Common myeloid progenitor, CD34-positive (primary cell): ENCODE measurements around the gene GAS6.

Experiments
- CTCF ChIA-PET: fragments of 350-600 bp; sonication (Branson Sonifier 250); formaldehyde crosslinking; loops from one replicate; lab custom pipeline; 2021; ENCODE audit warnings: antibody characterized with exemption; lab: Charles Lee
- POLR2A ChIA-PET: fragments of 350-600 bp; sonication (Branson Sonifier 250); formaldehyde crosslinking; loops from one replicate; lab custom pipeline; 2021; ENCODE audit warnings: antibody characterized with exemption; lab: Charles Lee
- DNase-seq, 3 donors: peaks; one replicate each; pipeline versions ENCODE4 v3.0.0 to v3.0.0-alpha.2; 2013
- H3K27ac ChIP-seq, 2 experiments: 1 replicate in 1 of 2; 2 replicates in 1 of 2; pipeline ENCODE4 v1.7.0; 2013; ENCODE audit warnings: inconsistent platforms in 2 of 2, low read length in 2 of 2, mild to moderate bottlenecking in 2 of 2, low read depth in 1 of 2, moderate library complexity in 1 of 2; ENCODE audit not compliant: severe bottlenecking in 2 of 2, insufficient read depth in 1 of 2, poor library complexity in 1 of 2
- H3K27me3 ChIP-seq, 5 experiments: replicated peaks in 2 of 5; 1 replicate in 3 of 5; 2 replicates in 2 of 5; pipeline versions ENCODE4 v1.6.1 to v1.7.0; 2013; ENCODE audit warnings: low read length in 4 of 5, mild to moderate bottlenecking in 2 of 5, moderate library complexity in 2 of 5, inconsistent platforms in 1 of 5; ENCODE audit not compliant: insufficient read depth in 5 of 5, control insufficient read depth in 4 of 5
- H3K36me3 ChIP-seq, 4 experiments: 1 replicate in 2 of 4; 2 replicates in 2 of 4; pipeline versions ENCODE4 v1.6.1 to v1.7.0; 2013; ENCODE audit warnings: low read length in 3 of 4, control low read depth in 1 of 4, mild to moderate bottlenecking in 1 of 4; ENCODE audit not compliant: control insufficient read depth in 4 of 4, insufficient read depth in 4 of 4
- H3K4me1 ChIP-seq, 4 experiments: 1 replicate in 3 of 4; 2 replicates in 1 of 4; pipeline versions ENCODE4 v1.6.1 to v1.7.1; 2013; ENCODE audit warnings: low read length in 3 of 4, mild to moderate bottlenecking in 3 of 4, control low read depth in 1 of 4, inconsistent platforms in 1 of 4, moderate library complexity in 1 of 4; ENCODE audit not compliant: control insufficient read depth in 4 of 4, insufficient read depth in 4 of 4; ENCODE audit errors: control extremely low read depth in 1 of 4
- H3K4me3 ChIP-seq, 7 experiments: 1 replicate in 4 of 7; 2 replicates in 3 of 7; pipeline versions ENCODE4 v1.5.1 to v1.7.0; 2013; ENCODE audit warnings: mild to moderate bottlenecking in 7 of 7, low read length in 6 of 7, moderate library complexity in 6 of 7, inconsistent platforms in 2 of 7, low read depth in 2 of 7, control low read depth in 1 of 7; ENCODE audit not compliant: insufficient read depth in 4 of 7, control insufficient read depth in 1 of 7; ENCODE audit errors: extremely low read depth in 1 of 7
- H3K9me3 ChIP-seq, 5 experiments: 1 replicate in 4 of 5; 2 replicates in 1 of 5; pipeline versions ENCODE4 v1.6.1 to v1.7.1; 2013; ENCODE audit warnings: low read length in 4 of 5, mild to moderate bottlenecking in 2 of 5, inconsistent platforms in 1 of 5, low read depth in 1 of 5, moderate library complexity in 1 of 5; ENCODE audit not compliant: control insufficient read depth in 4 of 5, insufficient read depth in 2 of 5; ENCODE audit errors: control extremely low read depth in 1 of 5
- WGBS: methylation state at CpG from one replicate; pipeline ENCODE4 v1.1.5; 2013; ENCODE audit not compliant: insufficient coverage; 5-methylcytosine and 5-hydroxymethylcytosine counted together

The GAS6 gene

DNA sequence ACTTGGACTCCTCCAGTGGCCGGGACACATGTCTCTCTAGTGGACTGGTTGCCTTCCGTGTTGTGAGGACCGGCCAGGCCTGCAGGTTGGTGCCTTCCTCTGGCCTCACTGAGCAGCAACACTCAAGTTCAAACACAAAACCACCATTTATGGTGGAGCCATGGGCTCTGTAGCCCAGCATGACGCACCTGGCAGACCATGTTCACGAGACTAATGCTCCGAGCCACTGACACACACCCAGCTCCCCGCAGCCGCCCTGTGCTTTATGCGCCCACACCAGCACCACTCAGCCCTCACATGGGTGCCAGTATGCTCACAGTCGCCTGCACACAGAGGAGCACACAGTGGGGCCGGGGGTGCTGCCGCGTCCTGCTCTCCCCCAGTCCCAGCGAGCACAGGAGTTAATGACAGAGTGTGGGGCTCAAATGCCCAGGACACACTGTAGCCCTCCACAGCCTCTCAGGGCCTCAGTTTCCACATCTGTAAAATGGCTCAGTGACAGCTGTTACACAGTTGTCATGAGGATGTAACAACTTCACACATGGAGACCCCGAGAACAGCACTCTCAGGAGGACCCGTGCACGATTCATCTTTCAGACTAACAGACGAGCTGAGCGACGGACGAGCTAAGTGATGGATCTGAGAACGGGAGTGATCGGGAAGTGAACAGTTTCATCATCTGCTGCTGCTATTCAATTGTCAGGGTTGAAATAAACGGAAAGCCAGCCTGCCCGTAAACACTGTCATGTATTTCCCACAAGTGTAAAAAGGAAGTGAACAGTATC lies 7.8 kb downstream of the GAS6 start:
- Histone ChIP-seq H3K27ac (no peak overlapping the region), H3K4me3 (no peak overlapping the region), H3K36me3 (no peaks in the 10 kb centered on the region), H3K4me1 (peaks cover 0 to 45% (median 33%) of the 10 kb centered on the region in 4 experiments), H3K9me3 (no peaks in the 10 kb centered on the region), H3K27me3 (no peaks in the 10 kb centered on the region)
- DNase-seq = no peak
- ChIA-PET CTCF (interaction anchor here (1.1 to 2.0 kb wide), 4 partner anchors 9 to 78 kb away, joined by 3 to 7 read pairs (median 4); no protein-coding TSS in a partner anchor), POLR2A (no interaction called here)
- WGBS = 92% methylated on average over 21 of the region's 25 CpGs

DNA sequence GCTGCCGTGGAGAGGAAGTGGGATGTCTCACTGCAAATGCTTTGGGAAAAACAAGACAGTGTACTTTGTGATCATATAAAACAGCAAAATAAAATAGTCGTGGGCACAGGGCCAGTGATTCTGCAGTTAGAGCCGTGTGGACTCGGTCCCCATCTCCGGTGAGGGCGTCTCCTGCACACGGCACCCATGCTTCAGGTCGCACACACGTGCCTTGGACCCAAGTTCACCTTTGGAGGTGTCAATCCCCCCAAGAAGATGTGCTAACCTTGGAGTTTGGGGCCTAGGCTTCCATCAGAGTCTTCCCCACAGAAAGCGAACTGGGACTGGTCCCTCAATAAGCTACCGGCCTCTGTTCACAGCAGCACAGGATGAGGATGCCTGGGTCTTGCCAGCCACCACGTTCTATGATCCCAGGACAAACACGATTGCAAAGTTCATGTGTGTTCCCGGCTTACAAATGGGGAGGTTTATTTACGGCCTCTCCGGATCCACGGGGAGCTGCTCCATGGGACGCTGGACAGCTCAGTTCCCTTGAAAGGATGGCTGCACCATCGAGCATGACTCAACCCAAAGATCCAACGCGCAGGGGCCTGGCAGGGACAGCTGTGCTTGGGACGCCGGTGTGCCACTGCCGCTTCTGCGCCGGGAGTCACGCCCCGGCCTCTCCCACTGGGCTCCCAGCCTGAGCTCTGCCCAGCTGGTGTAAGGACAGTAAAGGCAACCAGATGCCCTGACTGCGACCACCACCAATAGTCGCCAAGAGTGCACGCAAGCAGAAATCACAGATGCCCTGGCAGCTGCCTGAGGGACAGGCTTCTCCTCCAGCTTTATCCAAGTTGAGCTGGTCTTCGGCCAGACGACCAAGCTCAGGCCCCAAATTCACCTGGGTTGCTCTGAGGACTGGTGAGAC lies 8.6 kb downstream of the GAS6 start:
- Histone ChIP-seq H3K4me3 (peak overlapping the region in 3 of 7 experiments; percentile 0 to 41 (median 16)), H3K27me3 (no peaks in the 10 kb centered on the region), H3K36me3 (no peaks in the 10 kb centered on the region), H3K9me3 (no peaks in the 10 kb centered on the region), H3K27ac (no peak overlapping the region), H3K4me1 (peaks cover 0 to 40% (median 33%) of the 10 kb centered on the region in 4 experiments)
- WGBS = 62% methylated on average over 28 of the region's 33 CpGs
- ChIA-PET CTCF (interaction anchor here (1.1 to 2.0 kb wide), 4 partner anchors 9 to 78 kb away, joined by 3 to 7 read pairs (median 4); no protein-coding TSS in a partner anchor), POLR2A (no interaction called here)
- no peak for DNase-seq

DNA sequence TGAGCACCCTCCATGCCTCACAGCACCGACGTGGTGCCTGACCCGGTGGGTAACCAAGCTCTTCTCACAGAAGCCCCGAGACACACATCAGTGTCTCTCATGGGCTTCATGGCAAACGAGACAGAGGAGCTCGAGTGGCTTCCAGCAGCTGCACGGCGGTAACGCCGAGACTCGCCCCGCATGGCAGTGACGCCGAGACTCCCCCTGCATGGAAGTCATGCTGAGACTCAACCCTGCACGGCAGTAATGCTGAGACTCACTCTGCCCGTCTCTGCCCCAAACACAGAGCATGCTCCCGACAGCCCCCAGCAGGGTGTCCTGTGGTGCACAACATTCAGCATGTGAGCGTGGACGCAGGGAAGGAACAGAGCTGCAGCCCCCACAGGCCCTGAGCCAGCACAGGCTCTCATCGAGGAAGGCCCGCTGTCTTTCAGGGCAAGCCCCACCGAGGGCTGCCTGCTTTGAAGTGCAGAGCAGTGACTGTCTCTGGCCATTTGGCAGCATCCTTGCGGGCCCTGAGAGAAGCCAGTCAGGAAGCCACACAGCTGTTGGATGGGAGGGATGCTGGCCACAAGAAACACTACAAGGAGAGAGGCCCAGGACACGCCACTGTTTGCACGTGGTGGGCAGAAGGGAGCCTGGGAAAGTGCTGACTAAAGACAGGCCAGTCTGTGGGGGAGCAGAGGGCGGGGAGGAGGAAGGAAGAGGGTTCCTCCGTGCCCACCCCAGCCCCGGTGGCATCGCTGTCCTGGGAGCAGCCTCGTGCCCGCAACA lies 9.5 kb downstream of the GAS6 start:
- DNase-seq = peak; percentile 36 to 65 (median 58)
- Histone ChIP-seq H3K27me3 (peaks cover 0 to 6% (median 0%) of the 10 kb centered on the region in 5 experiments), H3K27ac (peak overlapping the region in 1 of 2 experiments; percentile 21), H3K9me3 (no peaks in the 10 kb centered on the region), H3K4me3 (peak overlapping the region in 3 of 7 experiments; percentile 0 to 41 (median 16)), H3K4me1 (peaks cover 0 to 40% (median 33%) of the 10 kb centered on the region in 4 experiments), H3K36me3 (no peaks in the 10 kb centered on the region)
- ChIA-PET POLR2A (no interaction called here), CTCF (interaction anchor here (1.2 to 2.0 kb wide), 2 partner anchors 10 to 38 kb away, joined by 3 to 7 read pairs; no protein-coding TSS in a partner anchor)
- WGBS = 47% methylated on average over 31 of the region's 31 CpGs

DNA sequence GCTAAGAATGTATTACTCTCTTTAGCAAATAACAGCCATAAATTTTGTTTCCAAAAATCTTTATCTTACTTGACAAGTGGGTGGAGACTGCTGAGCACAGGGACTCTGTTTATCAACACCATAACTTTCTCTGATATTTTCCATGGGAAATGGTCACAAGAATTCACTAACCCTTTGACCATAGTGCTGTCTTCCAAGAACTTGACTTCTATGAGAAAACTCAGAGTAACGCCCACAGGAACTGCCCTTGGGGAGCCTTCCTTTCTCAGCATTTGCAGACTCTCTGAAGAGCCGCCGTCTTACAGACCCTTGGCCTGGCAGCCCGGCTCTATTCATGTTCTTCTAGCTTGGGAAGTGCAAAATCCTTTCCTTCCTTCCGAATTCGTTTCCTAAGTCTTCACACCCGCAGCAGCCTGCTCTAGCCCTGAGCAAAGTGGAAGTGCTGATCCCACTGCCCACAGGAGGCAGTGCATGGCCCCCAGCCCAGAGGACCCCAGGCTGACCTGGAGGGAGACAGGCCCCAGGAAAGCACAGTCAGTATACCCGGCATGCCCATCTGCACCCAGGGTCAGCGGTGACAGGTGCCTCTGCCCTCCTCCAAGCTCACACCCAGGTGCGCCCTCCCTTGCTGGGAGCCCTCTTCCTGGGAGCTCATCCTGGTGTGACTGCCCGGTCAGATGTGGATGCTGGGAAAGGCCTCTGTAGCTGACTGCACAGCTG lies 10.2 kb downstream of the GAS6 start:
- H3K27ac ChIP-seq = peak overlapping the region in 1 of 2 experiments; percentile 21
- peaks cover 0 to 40% (median 33%) of the 10 kb centered on the region in 4 experiments for H3K4me1 ChIP-seq
- CTCF ChIA-PET = interaction anchor here (1.2 kb wide), 1 partner anchor 37 kb away, joined by 3 read pairs; no protein-coding TSS in a partner anchor
- POLR2A ChIA-PET = no interaction called here
- peaks cover 0 to 13% (median 0%) of the 10 kb centered on the region in 5 experiments for H3K27me3 ChIP-seq
- H3K4me3 ChIP-seq = no peak overlapping the region
- H3K9me3 ChIP-seq = no peaks in the 10 kb centered on the region
- DNase-seq = no peak
- WGBS = 52% methylated on average over 11 of the region's 11 CpGs
- no peaks in the 10 kb centered on the region for H3K36me3 ChIP-seq

DNA sequence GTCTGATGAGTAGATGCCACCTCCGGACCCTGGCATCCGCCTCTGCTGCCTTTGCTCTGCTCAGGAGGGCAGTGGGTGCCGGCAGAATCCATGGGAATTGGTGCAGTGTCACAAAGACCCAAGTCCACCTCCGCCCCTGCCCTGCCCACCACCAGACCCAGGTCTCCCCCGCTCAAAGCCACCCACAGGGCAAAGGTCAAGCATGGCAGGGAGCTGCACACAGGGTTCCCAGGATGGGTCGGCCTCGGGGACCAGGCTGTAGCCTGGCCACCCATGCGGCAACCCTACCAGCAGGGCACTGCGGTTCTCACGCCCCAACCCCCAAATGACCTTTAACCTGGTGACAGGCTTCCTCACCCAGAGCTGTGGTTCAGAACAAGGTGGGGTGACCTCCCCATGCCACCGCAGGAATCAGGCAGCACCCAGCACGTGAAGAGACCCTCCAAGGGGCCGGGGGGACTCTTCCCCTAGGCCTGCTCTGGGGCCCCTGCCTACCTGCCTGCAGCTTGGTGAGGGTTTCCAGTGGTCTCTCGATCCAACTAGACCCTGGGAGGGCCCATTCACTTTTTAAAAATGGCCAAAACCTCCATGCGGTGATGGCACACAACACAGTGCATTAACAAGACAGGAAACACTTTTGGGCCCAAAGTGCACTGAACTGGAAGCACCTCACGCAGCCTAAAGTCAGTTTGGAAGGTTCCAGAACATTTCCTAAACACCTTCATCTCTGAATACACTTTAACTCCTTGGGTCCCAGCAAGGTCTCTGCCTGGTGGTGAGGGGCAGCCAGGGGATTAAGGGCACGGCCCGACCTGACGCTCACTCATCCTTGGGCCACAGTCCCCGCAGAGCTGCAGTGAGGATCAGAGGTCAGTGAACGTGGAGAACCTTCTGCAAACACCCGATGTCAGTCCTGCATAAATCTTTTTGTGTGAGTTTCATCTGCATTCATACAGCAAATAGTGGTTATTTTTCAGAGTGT lies 11.0 kb downstream of the GAS6 start:
- ChIA-PET POLR2A (no interaction called here), CTCF (no interaction called here)
- Histone ChIP-seq H3K4me1 (peaks cover 0 to 40% (median 33%) of the 10 kb centered on the region in 4 experiments), H3K4me3 (no peak overlapping the region), H3K27me3 (peaks cover 0 to 18% (median 0%) of the 10 kb centered on the region in 5 experiments), H3K36me3 (no peaks in the 10 kb centered on the region), H3K9me3 (no peaks in the 10 kb centered on the region), H3K27ac (no peak overlapping the region)
- no peak for DNase-seq
- WGBS = 92% methylated on average over 19 of the region's 22 CpGs
